ENCODE measurements around the gene MCCD1.
A peak's percentile ranks its signal among the peaks of the same experiment; 100 is the strongest.
"Not testable (repeated sequence)": the region's sequence is repeated elsewhere in the genome, so short reads cannot be mapped to it uniquely, and the experiment has no call there.

The MCCD1 gene

DNA sequence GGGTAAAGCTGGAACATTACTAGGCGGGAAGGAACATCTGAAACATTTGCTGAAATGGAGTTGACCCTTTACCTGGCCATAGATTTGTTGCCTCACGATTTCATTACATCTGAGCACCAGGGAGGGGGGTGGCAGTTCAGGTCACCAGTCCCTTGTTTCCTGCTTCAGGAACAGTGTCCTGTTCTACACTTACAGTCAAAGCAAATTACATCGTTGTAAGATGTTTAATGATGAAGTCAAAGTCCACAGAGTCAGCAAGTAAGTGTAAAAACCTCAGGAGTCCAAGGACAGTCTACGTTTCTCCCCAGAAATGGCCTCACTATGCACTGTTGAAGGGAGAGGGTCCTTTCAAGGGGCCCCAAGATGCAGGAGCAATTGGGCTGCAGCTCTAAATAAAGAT is 39.7 kb upstream of the MCCD1 start:
- TF ChIP-seq, protein P1, sequence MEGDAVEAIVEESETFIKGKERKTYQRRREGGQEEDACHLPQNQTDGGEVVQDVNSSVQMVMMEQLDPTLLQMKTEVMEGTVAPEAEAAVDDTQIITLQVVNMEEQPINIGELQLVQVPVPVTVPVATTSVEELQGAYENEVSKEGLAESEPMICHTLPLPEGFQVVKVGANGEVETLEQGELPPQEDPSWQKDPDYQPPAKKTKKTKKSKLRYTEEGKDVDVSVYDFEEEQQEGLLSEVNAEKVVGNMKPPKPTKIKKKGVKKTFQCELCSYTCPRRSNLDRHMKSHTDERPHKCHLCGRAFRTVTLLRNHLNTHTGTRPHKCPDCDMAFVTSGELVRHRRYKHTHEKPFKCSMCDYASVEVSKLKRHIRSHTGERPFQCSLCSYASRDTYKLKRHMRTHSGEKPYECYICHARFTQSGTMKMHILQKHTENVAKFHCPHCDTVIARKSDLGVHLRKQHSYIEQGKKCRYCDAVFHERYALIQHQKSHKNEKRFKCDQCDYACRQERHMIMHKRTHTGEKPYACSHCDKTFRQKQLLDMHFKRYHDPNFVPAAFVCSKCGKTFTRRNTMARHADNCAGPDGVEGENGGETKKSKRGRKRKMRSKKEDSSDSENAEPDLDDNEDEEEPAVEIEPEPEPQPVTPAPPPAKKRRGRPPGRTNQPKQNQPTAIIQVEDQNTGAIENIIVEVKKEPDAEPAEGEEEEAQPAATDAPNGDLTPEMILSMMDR (IDR thresholded peaks at IDR 0.05; ENCODE audit: insufficient read depth, low read length, missing control alignments) = no peak
- no peak overlapping the region for H3K4me3 ChIP-seq (ENCODE audit: low read depth, low read length)
- ChIA-PET POLR2A (no interaction called here), CTCF (interaction anchor here (1.3 to 1.7 kb wide), 3 partner anchors 92 to 109 kb away, joined by 3 to 9 read pairs (median 3); no protein-coding TSS in a partner anchor)
- DNase-seq (ENCODE audit: low read depth, low spot score) = no peak

GRCh38 chr6:31490115-31490873 is 38.5 kb upstream of the MCCD1 start:
- ChIA-PET CTCF (interaction anchor here (1.3 to 1.7 kb wide), 3 partner anchors 93 to 108 kb away, joined by 3 to 9 read pairs (median 3); no protein-coding TSS in a partner anchor), POLR2A (no interaction called here)
- no peak for DNase-seq (ENCODE audit: low read depth, low spot score)
- H3K4me3 ChIP-seq (ENCODE audit: low read depth, low read length) = no peak overlapping the region
- TF ChIP-seq, protein P1 (IDR thresholded peaks at IDR 0.05; ENCODE audit: insufficient read depth, low read length, missing control alignments) = no peak

DNA sequence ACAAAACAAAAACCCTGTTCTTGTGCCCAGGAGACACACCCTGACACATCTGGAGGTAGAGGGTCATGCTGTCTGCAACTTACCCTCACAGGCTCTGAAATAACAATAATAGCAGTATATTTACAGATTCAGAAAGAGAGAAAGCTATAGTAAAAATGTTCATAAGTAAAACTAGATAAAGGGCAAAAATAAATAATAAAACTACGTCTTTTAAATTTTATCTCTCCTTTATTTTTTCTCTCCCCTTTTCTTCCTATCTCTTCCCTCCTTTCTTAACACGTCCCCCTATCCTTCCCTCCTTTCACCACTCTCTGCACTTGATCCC is 35.2 kb upstream of the MCCD1 start:
- CTCF ChIA-PET = interaction anchor here (0.6 to 4.2 kb wide), 19 partner anchors 9 to 104 kb away, joined by 3 to 99 read pairs (median 4); partner anchors contain the start of genes ATP6V1G2 and DDX39B
- H3K4me3 ChIP-seq (ENCODE audit: low read depth, low read length) = peak overlapping the region; percentile 70
- DNase-seq (ENCODE audit: low read depth, low spot score) = not testable (repeated sequence)
- POLR2A ChIA-PET = interaction anchor here (1.5 kb wide), 1 partner anchor 48 kb away, joined by 5 read pairs; the partner anchor contains the start of gene DDX39B

- no peak for DNase-seq (ENCODE audit: low read depth, low spot score)
- H3K4me3 ChIP-seq (ENCODE audit: low read depth, low read length) = peak overlapping the region; percentile 70
- ChIA-PET CTCF (interaction anchor here (0.7 to 4.2 kb wide), 22 partner anchors 8 to 104 kb away, joined by 3 to 99 read pairs (median 4); partner anchors contain the start of genes ATP6V1G2 and DDX39B), POLR2A (interaction anchor here (2.3 kb wide), 1 partner anchor 48 kb away, joined by 13 read pairs; the partner anchor contains the start of gene DDX39B)
- TF ChIP-seq, protein P1 (IDR thresholded peaks at IDR 0.05; ENCODE audit: insufficient read depth, low read length, missing control alignments) = peak; percentile 86
These were observed 34.7 kb upstream of the MCCD1 start for GRCh38 chr6:31493875-31494694.

DNA sequence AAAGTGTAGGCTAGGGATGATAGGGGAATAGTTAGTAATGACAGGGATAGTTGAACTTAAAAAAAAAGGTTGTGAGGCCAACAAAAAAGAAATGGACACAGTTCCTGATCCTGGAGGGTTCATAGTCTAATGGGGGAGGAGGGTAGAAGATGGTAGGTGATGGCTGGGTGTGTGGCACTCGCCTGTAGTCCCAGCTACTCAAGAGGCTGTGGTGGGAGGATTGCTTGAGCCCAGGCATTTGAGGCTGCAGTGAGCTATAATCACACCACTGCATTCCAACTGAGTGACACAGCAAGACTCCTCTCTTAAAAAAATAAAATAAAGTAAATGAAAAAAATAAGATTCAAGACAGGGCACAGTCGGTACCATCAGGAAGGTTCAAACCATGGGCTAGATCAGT is 33.2 kb upstream of the MCCD1 start:
- POLR2A ChIA-PET = interaction anchor here (0.6 to 2.3 kb wide), 2 partner anchors 34 to 46 kb away, joined by 4 to 13 read pairs; partner anchors contain the start of genes DDX39B and MCCD1
- no peak for DNase-seq (ENCODE audit: low read depth, low spot score)
- TF ChIP-seq, protein P1 (IDR thresholded peaks at IDR 0.05; ENCODE audit: insufficient read depth, low read length, missing control alignments) = no peak
- CTCF ChIA-PET = interaction anchor here (0.6 to 4.2 kb wide), 8 partner anchors 12 to 1155 kb away, joined by 3 to 99 read pairs (median 3); partner anchors contain the start of gene DDX39B
- H3K4me3 ChIP-seq (ENCODE audit: low read depth, low read length) = peak overlapping the region; percentile 70

GRCh38 chr6:31496826-31497225 is 31.9 kb upstream of the MCCD1 start:
- CTCF ChIA-PET = interaction anchor here (0.6 to 3.0 kb wide), 4 partner anchors 20 to 102 kb away, joined by 3 to 19 read pairs (median 4); partner anchors contain the start of gene ATP6V1G2
- H3K4me3 ChIP-seq (ENCODE audit: low read depth, low read length) = peak overlapping the region; percentile 15; the same call in 1 of the 2 replicates
- POLR2A ChIA-PET; DNase-seq (ENCODE audit: low read depth, low spot score): not testable (repeated sequence)

Measured in AG04449 (cell line).